Hepatocyte (in vitro differentiated cells): ENCODE results near the gene POLR2E. TPM values are rescaled to one million over a fixed set of nuclear protein-coding genes. Genes with fewer than 3 reads are reported as not detected.

Source experiments
- DNase-seq: peaks from one replicate; pipeline ENCODE4 v3.0.0-alpha.2; 2016; ENCODE audit warnings: low spot score
- H2AFZ ChIP-seq: fragments of 200-600 bp; sonication (generic); 2 replicates; pipeline ENCODE4 v1.6.0; 2016; ENCODE audit warnings: antibody characterized with exemption, mild to moderate bottlenecking
- H3K27ac ChIP-seq: fragments of 200-600 bp; sonication (generic); 2 replicates; pipeline ENCODE4 v1.5.1; 2016; ENCODE audit warnings: mild to moderate bottlenecking
- H3K27me3 ChIP-seq: fragments of 200-600 bp; sonication (generic); 2 replicates; pipeline ENCODE4 v1.6.1; 2016
- H3K36me3 ChIP-seq: fragments of 200-600 bp; sonication (generic); replicated peaks from 2 replicates; pipeline ENCODE4 v1.5.1; 2016; ENCODE audit warnings: low read depth; ENCODE audit not compliant: insufficient read depth
- H3K4me1 ChIP-seq: fragments of 200-600 bp; sonication (generic); 2 replicates; pipeline ENCODE4 v1.5.1; 2016; ENCODE audit warnings: mild to moderate bottlenecking, moderate library complexity; ENCODE audit not compliant: insufficient read depth
- H3K4me2 ChIP-seq: fragments of 200-600 bp; sonication (generic); 2 replicates; pipeline ENCODE4 v1.6.0; 2016
- H3K4me3 ChIP-seq: fragments of 200-600 bp; sonication (generic); 2 replicates; pipeline ENCODE4 v1.5.1; 2016; ENCODE audit warnings: mild to moderate bottlenecking
- H3K79me2 ChIP-seq: fragments of 200-600 bp; sonication (generic); 2 replicates; pipeline ENCODE4 v1.6.0; 2017; ENCODE audit warnings: mild to moderate bottlenecking
- H3K9me2 ChIP-seq: fragments of 200-600 bp; sonication (generic); replicated peaks from 2 replicates; pipeline ENCODE4 v1.6.0; 2017; ENCODE audit warnings: mild to moderate bottlenecking; ENCODE audit not compliant: insufficient read depth
- H3K9me3 ChIP-seq: fragments of 200-600 bp; sonication (generic); 2 replicates; pipeline ENCODE4 v1.5.1; 2016; ENCODE audit warnings: low read depth, mild to moderate bottlenecking
- H4K20me1 ChIP-seq: fragments of 200-600 bp; sonication (generic); 2 replicates; pipeline ENCODE4 v1.6.0; 2016; ENCODE audit warnings: mild to moderate bottlenecking; ENCODE audit not compliant: insufficient read depth, poor library complexity, severe bottlenecking
- EZH2 ChIP-seq: fragments of 200-600 bp; sonication (generic); IDR thresholded peaks from 2 replicates; pipeline ENCODE4 v1.6.1; 2016; ENCODE audit warnings: antibody characterized with exemption, mild to moderate bottlenecking, borderline replicate concordance
- EZH2phosphoT487 ChIP-seq: fragments of 200-600 bp; sonication (generic); IDR thresholded peaks from one replicate; pipeline ENCODE4 v1.6.1; 2018; ENCODE audit warnings: antibody characterized with exemption, mild to moderate bottlenecking, low read depth, moderate library complexity; ENCODE audit not compliant: unreplicated experiment, severe bottlenecking
- WGBS: methylation state at CpG from one replicate; pipeline ENCODE4 v1.1.6; 2016; ENCODE audit warnings: low lambda C conversion rate; ENCODE audit errors: missing lambda C conversion rate; 5-methylcytosine and 5-hydroxymethylcytosine counted together
- polyA plus RNA-seq: library from polyadenylated mRNA; unstranded; fragments of >200 nt; fragmentation: Nextera tagmentation; extraction: Ambion mirVana; gene quantifications from 2 replicates; pipeline ENCODE4 v1.2.1, GENCODE V29; 2016
- total RNA-seq: library from RNA; depleted of rRNA; stranded (reverse); fragments of >200 nt; gene quantifications from 2 replicates; pipeline ENCODE4 v1.2.3, GENCODE V29; 2014
- TF ChIP-seq, protein P1 (sequence below): fragments of 200-600 bp; sonication (generic); IDR thresholded peaks from 2 replicates; pipeline ENCODE4 v1.5.1; 2016; ENCODE audit warnings: antibody characterized with exemption, mild to moderate bottlenecking; ENCODE audit not compliant: poor library complexity

The POLR2E gene
- total and polyA plus RNA-seq, 2 experiments from 2014 or later = 126 to 328 TPM

DNA sequence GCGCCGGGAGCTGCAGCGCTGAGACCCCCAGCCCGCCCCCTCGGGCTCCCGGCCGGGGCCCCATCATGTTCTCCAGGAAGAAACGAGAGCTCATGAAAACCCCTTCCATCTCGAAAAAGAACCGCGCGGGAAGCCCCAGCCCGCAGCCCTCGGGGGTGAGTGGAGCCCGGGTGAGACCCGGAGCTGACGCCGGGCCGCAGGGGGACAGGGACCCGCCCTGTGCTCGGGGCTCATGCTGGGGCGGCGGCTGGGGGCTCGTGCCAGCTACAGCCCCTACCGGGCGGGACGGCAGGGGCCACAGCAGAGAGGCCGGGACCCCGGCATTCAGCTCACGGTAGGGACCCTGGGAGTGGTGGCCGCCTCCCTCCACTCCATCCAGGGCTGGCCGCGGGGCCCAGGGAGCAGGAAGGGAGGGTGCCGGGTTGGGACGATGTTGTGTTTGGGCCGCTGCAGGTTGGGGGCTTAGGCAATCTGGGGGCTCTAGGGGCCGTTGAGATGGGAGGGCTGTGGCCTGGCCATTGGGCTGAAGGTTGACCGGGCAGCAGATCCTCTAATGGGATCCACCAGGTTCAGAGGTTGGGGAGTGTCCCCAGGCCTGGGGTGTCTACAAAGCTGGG lies 27.7 kb downstream of the POLR2E start:
- Histone ChIP-seq H2AFZ (no peak overlapping the region), H3K4me3 (no peak overlapping the region), H3K4me1 (peaks cover 28% of the 10 kb centered on the region), H3K79me2 (no peaks in the 10 kb centered on the region), H3K36me3 (no peaks in the 10 kb centered on the region), H3K9me2 (no peaks in the 10 kb centered on the region), H3K9me3 (no peaks in the 10 kb centered on the region), H3K4me2 (peak overlapping the region; percentile 93), H3K27me3 (peaks cover 50% of the 10 kb centered on the region), H3K27ac (no peak overlapping the region), H4K20me1 (no peaks in the 10 kb centered on the region)
- no peak for DNase-seq
- TF ChIP-seq, protein P1, sequence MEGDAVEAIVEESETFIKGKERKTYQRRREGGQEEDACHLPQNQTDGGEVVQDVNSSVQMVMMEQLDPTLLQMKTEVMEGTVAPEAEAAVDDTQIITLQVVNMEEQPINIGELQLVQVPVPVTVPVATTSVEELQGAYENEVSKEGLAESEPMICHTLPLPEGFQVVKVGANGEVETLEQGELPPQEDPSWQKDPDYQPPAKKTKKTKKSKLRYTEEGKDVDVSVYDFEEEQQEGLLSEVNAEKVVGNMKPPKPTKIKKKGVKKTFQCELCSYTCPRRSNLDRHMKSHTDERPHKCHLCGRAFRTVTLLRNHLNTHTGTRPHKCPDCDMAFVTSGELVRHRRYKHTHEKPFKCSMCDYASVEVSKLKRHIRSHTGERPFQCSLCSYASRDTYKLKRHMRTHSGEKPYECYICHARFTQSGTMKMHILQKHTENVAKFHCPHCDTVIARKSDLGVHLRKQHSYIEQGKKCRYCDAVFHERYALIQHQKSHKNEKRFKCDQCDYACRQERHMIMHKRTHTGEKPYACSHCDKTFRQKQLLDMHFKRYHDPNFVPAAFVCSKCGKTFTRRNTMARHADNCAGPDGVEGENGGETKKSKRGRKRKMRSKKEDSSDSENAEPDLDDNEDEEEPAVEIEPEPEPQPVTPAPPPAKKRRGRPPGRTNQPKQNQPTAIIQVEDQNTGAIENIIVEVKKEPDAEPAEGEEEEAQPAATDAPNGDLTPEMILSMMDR = no peak
- no peak for TF ChIP-seq EZH2phosphoT487
- no peak for TF ChIP-seq EZH2
- 21% methylated on average over 27 of the region's 38 CpGs for WGBS

DNA sequence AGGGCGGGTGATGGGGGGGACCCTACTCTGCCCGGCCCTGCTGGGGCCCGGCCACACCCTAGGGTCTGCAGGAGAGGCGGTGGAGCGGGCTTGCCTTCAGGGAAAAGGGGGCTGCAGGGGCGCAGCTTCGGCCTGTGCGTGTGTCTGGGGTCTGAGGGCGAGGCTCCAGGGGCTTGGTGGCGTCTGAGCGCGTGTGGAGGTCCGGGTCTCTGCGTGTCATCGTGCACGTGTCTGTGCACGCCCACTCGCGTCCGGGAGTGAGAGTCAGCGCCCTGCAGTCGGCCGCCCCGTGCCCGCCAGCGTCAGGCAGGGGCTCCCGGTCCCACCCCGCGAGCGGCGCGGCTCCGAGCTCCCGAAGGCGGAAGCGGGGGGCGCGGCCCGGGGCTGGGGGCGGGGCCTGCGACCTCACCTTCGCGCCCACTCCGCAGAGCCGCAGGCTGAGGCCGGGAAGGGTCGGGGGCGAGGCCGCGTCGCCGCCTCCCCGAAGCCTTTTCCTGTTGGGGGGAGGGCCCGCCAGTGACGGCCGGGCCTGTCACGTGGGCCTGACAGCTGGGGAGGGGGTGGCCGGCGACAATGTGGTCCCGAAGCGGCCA lies 28.3 kb downstream of the POLR2E start, which contains the start of gene ARHGAP45:
TSS of gene ARHGAP45 (plus strand) at position 420 of the 593 bp plus-strand sequence. CDS start 239 bp downstream, outside the sequence.
- H3K4me3 ChIP-seq = no peak within 1 kb of the TSS
- H3K9me2 ChIP-seq = no peaks in the 10 kb centered on the region
- H3K27ac ChIP-seq = peak within 1 kb of the TSS; percentile 86
- H3K4me1 ChIP-seq = peaks cover 28% of the 10 kb centered on the region
- H3K36me3 ChIP-seq = no peaks in the 10 kb centered on the region
- H2AFZ ChIP-seq = no peak within 1 kb of the TSS
- H3K4me2 ChIP-seq = peak within 1 kb of the TSS; percentile 93
- TF ChIP-seq EZH2phosphoT487 (no peak), EZH2 (no peak)
- TF ChIP-seq, protein P1 = no peak
- peaks cover 45% of the 10 kb centered on the region for H3K27me3 ChIP-seq
- peak; percentile 63 for DNase-seq
- H4K20me1 ChIP-seq = no peaks in the 10 kb centered on the region
- H3K9me3 ChIP-seq = no peaks in the 10 kb centered on the region
- 10% methylated on average over 36 of the region's 61 CpGs for WGBS
- no peaks in the 10 kb centered on the region for H3K79me2 ChIP-seq

DNA sequence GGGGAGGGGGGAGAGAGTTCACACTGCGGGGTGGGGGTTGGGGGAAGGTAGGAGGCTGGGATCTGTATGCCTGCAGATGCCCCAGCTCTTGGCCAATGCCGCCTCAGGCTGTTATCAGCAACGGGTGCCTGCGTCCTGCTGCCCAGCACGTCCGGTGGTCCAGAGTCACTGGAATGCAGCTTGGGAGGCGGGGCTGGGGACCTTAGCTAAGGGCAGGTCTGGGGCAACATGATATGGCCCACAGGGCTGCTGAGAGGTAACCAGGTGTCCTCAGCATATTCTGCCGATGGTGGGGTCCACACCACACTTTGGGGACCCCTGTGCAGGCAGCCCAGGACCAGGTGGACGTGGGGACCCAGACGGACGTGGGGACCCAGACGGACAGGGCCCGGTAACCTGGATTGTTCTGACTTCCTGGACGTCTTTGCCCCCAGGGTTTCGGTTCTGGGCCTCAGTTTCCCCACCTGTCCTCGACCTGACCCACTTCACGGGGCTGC lies 28.9 kb downstream of the POLR2E start:
- peak overlapping the region; percentile 86 for H3K27ac ChIP-seq
- peaks cover 28% of the 10 kb centered on the region for H3K4me1 ChIP-seq
- no peaks in the 10 kb centered on the region for H3K9me3 ChIP-seq
- H3K4me2 ChIP-seq = peak overlapping the region; percentile 93
- TF ChIP-seq EZH2 = no peak
- TF ChIP-seq EZH2phosphoT487 = no peak
- TF ChIP-seq, protein P1 = no peak
- H2AFZ ChIP-seq = no peak overlapping the region
- DNase-seq = peak; percentile 63
- no peaks in the 10 kb centered on the region for H3K79me2 ChIP-seq
- no peaks in the 10 kb centered on the region for H3K36me3 ChIP-seq
- peaks cover 40% of the 10 kb centered on the region for H3K27me3 ChIP-seq
- 44% methylated on average over 16 of the region's 17 CpGs for WGBS
- no peaks in the 10 kb centered on the region for H4K20me1 ChIP-seq
- H3K9me2 ChIP-seq = no peaks in the 10 kb centered on the region
- H3K4me3 ChIP-seq = no peak overlapping the region
